SU-DHL-6 (cell line): Measurements from ENCODE around the gene TAF10.

ENCODE experiments used
- CTCF ChIP-seq: fragments of 200-600 bp; sonication (generic); IDR thresholded peaks from one replicate; pipeline ENCODE4 v1.5.1; 2017; ENCODE audit warnings: antibody characterized with exemption, mild to moderate bottlenecking, low read length, moderate library complexity; ENCODE audit not compliant: insufficient read depth, poor library complexity, severe bottlenecking
- EZH2phosphoT487 ChIP-seq: fragments of 200-600 bp; sonication (generic), shearing (Covaris generic); conservative IDR thresholded peaks from 2 replicates; pipeline ENCODE4 v1.6.1; 2018; ENCODE audit warnings: mild to moderate bottlenecking, antibody characterized with exemption, low read length, moderate library complexity, mixed read lengths

DNA sequence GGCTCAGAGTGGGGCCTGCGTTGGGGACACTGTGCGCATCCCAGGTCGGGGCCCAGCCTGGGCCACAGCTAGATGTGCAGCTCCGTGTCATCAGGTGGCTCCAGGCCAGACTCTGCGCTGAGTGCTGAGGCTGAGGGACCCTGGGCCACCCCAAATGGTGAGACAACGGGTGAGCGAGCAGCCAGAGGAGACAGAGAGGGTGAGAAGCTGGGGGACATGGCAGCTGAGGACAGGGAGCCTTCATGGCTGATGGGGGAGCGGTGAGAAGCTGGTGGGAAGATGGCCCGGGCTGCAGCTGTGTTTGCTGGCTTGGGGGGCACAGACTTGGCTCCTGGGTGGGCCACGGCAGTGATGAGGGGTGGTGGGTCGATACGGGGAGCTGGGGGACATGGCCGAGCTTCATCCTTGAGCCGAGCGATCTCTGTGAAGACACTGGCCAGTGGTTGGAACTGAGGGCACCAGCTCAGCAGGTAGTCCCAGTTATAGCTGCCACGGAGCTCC, 9.7 kb upstream of the TAF10 start:
- TF ChIP-seq EZH2phosphoT487 (no peak), CTCF (no peak)
